Loucy (cell line): ENCODE data around the gene INSRR.

ENCODE experiments used
- H2AFZ ChIP-seq: fragments of 200-600 bp; sonication (generic); 2 replicates; pipeline ENCODE4 v1.6.0; 2016; ENCODE audit warnings: antibody characterized with exemption, mild to moderate bottlenecking, low read length, moderate library complexity
- H3F3A ChIP-seq: fragments of 200-600 bp; 2 replicates; pipeline ENCODE4 v1.6.0; 2016; ENCODE audit warnings: antibody characterized with exemption, low read depth, mild to moderate bottlenecking
- H3K27me3 ChIP-seq: fragments of 200-600 bp; sonication (generic); 2 replicates; pipeline ENCODE4 v1.6.1; 2014; ENCODE audit warnings: low read length, mild to moderate bottlenecking; ENCODE audit not compliant: insufficient read depth, poor library complexity, severe bottlenecking
- H3K36me3 ChIP-seq: fragments of 200-600 bp; sonication (generic); 2 replicates; pipeline ENCODE4 v1.6.1; 2016; ENCODE audit warnings: low read length; ENCODE audit not compliant: insufficient read depth
- H3K4me1 ChIP-seq: fragments of 200-600 bp; sonication (generic); 2 replicates; pipeline ENCODE4 v1.5.1; 2014; ENCODE audit warnings: low read length, mild to moderate bottlenecking; ENCODE audit not compliant: insufficient read depth, poor library complexity, severe bottlenecking
- H3K4me2 ChIP-seq: fragments of 200-600 bp; sonication (generic); 2 replicates; pipeline ENCODE4 v1.6.0; 2014; ENCODE audit warnings: antibody characterized with exemption, low read length, low read depth, mild to moderate bottlenecking; ENCODE audit not compliant: poor library complexity, severe bottlenecking
- H3K4me3 ChIP-seq: fragments of 200-600 bp; sonication (generic); 2 replicates; pipeline ENCODE4 v1.5.1; 2014; ENCODE audit warnings: low read length, mild to moderate bottlenecking, mixed read lengths; ENCODE audit not compliant: poor library complexity, severe bottlenecking
- H3K79me2 ChIP-seq: fragments of 200-600 bp; sonication (generic); 2 replicates; pipeline ENCODE4 v1.6.1; 2014; ENCODE audit warnings: low read length; ENCODE audit not compliant: insufficient read depth
- H3K9ac ChIP-seq: fragments of 200-600 bp; sonication (generic); 2 replicates; pipeline ENCODE4 v1.6.0; 2014; ENCODE audit warnings: mild to moderate bottlenecking, low read depth, low read length, moderate library complexity; ENCODE audit not compliant: poor library complexity, severe bottlenecking
- H3K9me2 ChIP-seq: fragments of 200-600 bp; sonication (generic); replicated peaks from 2 replicates; pipeline ENCODE4 v1.6.1; 2016; ENCODE audit warnings: low read depth, low read length, mixed read lengths
- H3K9me3 ChIP-seq: fragments of 200-600 bp; sonication (generic); 2 replicates; pipeline ENCODE4 v1.6.1; 2014; ENCODE audit warnings: mild to moderate bottlenecking, antibody characterized with exemption, low read length, low read depth; ENCODE audit not compliant: insufficient read depth
- H4K20me1 ChIP-seq: fragments of 200-600 bp; sonication (generic); 2 replicates; pipeline ENCODE4 v1.6.0; 2014; ENCODE audit warnings: antibody characterized with exemption, low read length, mild to moderate bottlenecking; ENCODE audit not compliant: insufficient read depth, poor library complexity, severe bottlenecking
- EZH2phosphoT487 ChIP-seq: fragments of 200-600 bp; IDR thresholded peaks from 2 replicates; pipeline ENCODE4 v1.6.1; 2018; ENCODE audit warnings: antibody characterized with exemption, mild to moderate bottlenecking, moderate library complexity, borderline replicate concordance
- TF ChIP-seq, protein P1 (sequence below): fragments of 200-600 bp; sonication (generic); conservative IDR thresholded peaks from 2 replicates; pipeline ENCODE4 v1.5.1; 2014; ENCODE audit warnings: mild to moderate bottlenecking, antibody characterized with exemption, low read length

Gene INSRR

GRCh38 chr1:156881101-156881500 is 22.2 kb upstream of the INSRR start:
- TF ChIP-seq, protein P1, sequence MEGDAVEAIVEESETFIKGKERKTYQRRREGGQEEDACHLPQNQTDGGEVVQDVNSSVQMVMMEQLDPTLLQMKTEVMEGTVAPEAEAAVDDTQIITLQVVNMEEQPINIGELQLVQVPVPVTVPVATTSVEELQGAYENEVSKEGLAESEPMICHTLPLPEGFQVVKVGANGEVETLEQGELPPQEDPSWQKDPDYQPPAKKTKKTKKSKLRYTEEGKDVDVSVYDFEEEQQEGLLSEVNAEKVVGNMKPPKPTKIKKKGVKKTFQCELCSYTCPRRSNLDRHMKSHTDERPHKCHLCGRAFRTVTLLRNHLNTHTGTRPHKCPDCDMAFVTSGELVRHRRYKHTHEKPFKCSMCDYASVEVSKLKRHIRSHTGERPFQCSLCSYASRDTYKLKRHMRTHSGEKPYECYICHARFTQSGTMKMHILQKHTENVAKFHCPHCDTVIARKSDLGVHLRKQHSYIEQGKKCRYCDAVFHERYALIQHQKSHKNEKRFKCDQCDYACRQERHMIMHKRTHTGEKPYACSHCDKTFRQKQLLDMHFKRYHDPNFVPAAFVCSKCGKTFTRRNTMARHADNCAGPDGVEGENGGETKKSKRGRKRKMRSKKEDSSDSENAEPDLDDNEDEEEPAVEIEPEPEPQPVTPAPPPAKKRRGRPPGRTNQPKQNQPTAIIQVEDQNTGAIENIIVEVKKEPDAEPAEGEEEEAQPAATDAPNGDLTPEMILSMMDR = no peak
- TF ChIP-seq EZH2phosphoT487 = no peak
- Histone ChIP-seq H3K4me2 (no peak overlapping the region), H3K4me1 (no peaks in the 10 kb centered on the region), H3K36me3 (no peaks in the 10 kb centered on the region), H3K9ac (no peak overlapping the region), H3K27me3 (no peaks in the 10 kb centered on the region), H3K79me2 (no peaks in the 10 kb centered on the region), H3K4me3 (no peak overlapping the region), H2AFZ (no peak overlapping the region), H3F3A (no peaks in the 10 kb centered on the region), H3K9me3 (no peaks in the 10 kb centered on the region), H4K20me1 (no peaks in the 10 kb centered on the region), H3K9me2 (no peaks in the 10 kb centered on the region)

DNA sequence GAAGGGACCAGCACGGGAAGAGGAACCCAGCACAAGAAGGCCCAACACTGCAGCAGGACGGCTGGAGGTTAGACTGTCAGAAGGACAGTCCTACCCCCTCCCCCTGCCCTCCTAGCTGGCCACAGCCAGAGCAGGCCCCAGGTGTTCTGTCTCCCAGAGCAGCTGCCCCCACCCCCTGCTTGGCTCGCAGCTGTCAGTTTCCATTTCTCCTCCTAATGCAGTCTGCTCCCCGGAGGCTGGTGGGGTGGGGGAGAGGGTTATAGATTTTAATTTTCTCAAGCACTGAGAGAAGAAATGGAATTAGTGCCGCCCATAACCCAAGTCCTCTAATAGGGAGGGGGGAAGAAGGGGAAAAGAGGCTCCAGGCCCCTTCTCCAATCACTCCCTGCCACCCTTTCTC is 21.6 kb upstream of the INSRR start:
- no peaks in the 10 kb centered on the region for H3K9me3 ChIP-seq
- H2AFZ ChIP-seq = no peak overlapping the region
- H3K36me3 ChIP-seq = no peaks in the 10 kb centered on the region
- no peak for TF ChIP-seq EZH2phosphoT487
- TF ChIP-seq, protein P1 = no peak
- no peaks in the 10 kb centered on the region for H3F3A ChIP-seq
- no peaks in the 10 kb centered on the region for H3K79me2 ChIP-seq
- H4K20me1 ChIP-seq = no peaks in the 10 kb centered on the region
- H3K27me3 ChIP-seq = no peaks in the 10 kb centered on the region
- H3K9ac ChIP-seq = no peak overlapping the region
- no peak overlapping the region for H3K4me2 ChIP-seq
- no peak overlapping the region for H3K4me3 ChIP-seq
- no peaks in the 10 kb centered on the region for H3K9me2 ChIP-seq
- no peaks in the 10 kb centered on the region for H3K4me1 ChIP-seq

DNA sequence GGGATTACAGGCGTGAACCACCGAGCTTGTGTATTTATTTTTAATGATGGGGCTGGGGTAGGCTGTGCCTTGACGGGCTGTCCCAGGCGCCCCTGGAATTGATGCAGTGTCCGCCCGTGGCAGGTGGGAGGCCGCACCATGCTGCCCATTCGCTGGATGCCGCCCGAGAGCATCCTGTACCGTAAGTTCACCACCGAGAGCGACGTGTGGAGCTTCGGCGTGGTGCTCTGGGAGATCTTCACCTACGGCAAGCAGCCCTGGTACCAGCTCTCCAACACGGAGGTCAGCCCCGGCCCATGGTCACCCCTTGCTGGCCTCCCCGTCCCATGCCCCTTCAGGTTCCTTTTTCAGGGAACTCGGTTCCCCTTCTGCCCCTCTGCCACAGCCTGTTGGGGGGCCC is 21.0 kb upstream of the INSRR start:
- Histone ChIP-seq H2AFZ (no peak overlapping the region), H3K9ac (no peak overlapping the region), H3K4me2 (no peak overlapping the region), H3K36me3 (no peaks in the 10 kb centered on the region), H3K9me3 (no peaks in the 10 kb centered on the region), H3K27me3 (no peaks in the 10 kb centered on the region), H4K20me1 (no peaks in the 10 kb centered on the region), H3K4me3 (no peak overlapping the region), H3K4me1 (no peaks in the 10 kb centered on the region), H3K9me2 (no peaks in the 10 kb centered on the region), H3F3A (no peaks in the 10 kb centered on the region), H3K79me2 (no peaks in the 10 kb centered on the region)
- TF ChIP-seq, protein P1 = no peak
- no peak for TF ChIP-seq EZH2phosphoT487
